Stimulated activated CD4-positive, alpha-beta T cell treated with anti-CD3 and anti-CD28 coated beads, Interleukin-1b, Interleukin-23, amount 100 ng/mL, for 48 hours (primary cell): ENCODE results near the gene SCGB3A2.

Experiments
- DNase-seq: peaks from one replicate; pipeline ENCODE4 v3.0.0-alpha.2; 2020

The SCGB3A2 gene

DNA sequence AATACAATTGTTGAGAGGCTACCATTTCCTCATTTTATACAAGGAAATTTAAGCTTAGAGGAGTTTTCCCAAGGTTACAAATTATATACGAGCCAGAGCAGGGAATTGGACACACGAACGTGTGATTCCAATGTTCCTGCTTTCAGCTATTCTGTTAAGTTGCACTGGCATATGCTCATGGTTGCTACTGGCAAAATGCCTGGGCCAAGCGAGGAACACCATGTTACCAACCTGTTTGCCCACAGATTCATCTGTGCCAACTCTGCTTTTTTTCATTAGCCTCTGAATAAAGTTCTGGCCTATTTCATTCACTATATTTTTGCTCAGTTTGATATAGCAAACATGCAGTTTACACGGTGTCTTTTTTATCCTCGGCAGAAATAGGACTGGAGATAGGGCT is 32.9 kb downstream of the SCGB3A2 start:
- DNase-seq, result no peak

DNA sequence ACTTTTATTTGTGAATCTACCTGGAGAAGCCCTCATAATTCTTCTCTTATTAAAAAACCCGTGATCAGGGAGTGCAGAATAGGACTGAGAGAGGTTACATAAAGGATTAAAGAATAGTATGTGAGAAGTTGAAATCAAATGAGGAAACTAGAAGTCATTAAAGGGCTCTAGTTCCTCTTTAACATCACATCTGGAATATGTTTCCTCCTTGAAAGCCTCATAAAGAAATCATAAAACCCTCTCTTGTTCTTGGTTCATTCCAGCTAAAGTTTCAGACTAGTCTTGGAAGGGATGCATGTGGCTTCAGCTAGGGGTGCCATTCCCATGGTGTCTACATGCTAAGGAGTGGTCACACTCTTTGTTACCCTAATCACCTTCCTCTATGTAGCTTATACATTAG is 33.5 kb downstream of the SCGB3A2 start:
- DNase-seq, result no peak

DNA sequence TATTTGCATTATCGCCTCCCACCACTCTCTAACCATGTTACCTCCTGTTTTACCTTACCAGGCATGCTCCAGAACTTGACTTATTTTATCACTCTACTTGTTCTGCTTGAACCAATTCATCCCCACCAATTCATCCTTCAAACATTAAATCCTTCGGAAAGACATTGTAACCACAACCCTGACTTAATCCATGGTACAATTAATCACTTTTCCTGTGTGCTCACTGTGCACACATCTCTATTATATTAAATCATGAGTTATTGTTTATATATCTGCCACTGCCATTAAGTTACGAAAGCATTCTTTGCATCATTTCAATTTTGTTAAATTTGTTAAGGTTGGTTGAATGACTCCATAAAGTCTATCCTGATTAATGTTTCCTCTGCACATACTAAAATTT is 35.3 kb downstream of the SCGB3A2 start:
- no peak for DNase-seq

DNA sequence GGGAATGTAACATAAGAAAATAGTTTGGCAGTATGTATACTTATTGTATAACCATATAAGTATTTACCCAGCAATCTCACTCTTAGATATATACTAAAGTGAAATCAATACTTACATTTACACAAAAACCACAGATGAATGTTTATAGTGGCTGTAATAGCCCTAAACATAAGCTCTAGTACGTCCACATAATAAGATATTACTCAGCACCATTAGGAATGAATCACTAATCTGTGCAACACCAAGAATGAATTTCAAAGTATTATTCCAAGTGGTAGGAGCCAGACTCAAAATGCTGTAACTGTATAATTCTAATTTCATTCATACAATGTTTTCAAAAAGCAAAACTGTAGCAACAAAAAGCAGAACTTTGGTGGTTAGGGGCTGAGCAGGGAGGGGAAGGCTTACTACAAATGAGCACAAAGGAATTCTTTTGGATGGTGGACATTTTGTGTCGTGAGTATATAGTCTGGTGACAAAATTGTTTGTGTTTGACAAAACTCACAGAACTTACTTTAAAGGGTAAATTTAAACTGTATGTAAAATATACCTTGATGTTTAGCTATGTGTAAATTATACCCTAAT is 39.7 kb downstream of the SCGB3A2 start:
- no peak for DNase-seq

DNA sequence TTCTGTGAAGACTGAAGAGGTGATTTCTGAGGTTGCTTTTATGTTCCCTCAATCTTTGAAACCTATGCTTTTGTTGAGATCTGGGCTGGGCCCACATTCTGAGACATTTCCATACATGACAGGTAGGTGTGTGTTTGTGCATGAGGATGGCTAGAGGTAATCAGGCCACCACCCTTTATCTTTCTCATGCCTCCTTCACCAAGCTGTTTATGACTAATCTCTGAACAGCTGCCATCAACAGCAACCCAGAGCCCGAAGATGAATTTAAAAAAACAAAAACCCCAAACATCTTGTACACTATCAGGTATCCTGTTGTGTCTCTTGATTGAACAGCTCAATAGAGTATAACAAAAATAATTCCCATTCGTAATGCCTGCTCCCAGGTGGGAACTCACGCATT is 40.4 kb downstream of the SCGB3A2 start:
- DNase-seq, result no peak

DNA sequence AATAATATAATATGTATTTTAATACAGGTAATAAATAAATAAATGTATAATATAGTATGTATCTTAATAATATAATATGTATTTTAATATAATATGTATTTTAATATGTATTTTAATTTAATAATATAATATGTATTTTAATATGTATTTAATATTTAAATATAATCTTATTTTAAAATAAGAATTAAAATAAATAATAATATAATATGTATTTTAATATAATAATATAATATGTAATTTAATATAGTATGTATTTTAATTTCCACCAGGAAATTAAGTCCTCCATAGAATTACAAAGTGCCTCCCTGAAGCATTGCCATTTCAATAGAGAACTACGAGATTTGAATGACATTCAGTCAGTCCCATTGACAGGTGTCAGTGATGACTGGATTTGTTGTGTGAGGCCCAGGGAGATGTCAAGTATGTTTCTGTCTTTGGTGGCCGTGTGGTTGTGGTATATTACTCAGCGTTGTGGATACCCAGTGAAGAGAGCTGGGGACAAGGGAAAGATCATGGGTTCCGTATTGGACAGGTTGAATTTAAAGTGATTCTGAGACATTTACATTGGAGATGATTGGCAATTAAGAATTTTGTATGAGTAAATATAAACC is 42.0 kb downstream of the SCGB3A2 start:
- DNase-seq, result no peak

DNA sequence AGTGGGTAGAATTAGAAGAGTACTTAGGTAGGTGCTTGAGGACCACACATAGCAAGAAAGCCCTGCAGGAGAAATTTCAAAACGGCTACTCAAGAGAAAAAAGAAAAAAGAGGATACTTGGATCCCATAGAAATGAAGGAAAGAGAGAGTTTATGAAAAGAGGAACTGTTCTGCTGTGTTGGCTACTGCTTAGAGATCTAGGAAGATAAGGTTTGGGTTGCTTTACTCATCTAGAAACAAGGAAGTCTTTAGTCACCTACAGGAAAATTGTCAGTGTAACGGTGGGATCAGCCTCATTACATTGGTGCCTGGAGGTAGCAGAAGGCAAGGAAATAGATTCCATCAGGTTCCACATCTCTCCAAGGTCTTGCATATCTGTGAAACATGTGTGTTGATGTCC is 42.6 kb downstream of the SCGB3A2 start:
- DNase-seq, result no peak

DNA sequence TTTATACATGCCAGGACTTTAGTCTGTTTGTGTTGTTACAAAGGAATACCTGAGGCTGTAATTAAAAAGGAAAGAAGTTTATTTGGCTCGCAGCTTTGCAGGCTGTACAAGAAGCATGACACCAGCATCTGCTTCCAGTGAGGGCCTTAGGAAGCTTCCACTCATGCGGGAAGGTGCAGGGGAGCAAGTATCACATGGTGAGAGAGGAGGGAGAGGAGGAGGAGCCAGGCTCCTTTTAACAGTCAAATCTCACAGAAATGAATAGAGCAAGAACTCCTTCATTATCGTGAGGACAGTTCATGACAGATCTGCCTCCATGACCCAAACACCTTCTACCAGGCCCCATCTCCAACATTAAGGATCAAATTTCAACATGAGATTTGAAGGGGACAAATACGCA is 46.5 kb downstream of the SCGB3A2 start:
- DNase-seq, result no peak

DNA sequence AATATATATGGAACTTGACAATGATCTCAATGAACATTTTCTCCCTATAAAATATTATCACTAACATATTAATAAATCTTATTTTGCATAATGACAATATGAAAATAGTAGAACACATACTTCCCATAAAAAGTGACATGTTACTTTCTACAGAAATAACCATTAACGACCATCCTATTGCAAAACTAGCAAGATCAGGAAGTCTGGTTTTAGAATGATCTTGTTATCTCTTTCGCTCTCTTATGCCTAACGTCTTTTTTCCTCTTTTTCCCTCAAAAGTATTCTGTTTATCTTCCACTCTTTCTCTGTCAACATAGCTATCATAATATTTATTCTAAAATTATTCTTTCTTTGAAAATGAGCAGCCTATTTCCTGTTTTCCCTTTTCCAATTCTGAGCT is 49.4 kb downstream of the SCGB3A2 start:
- DNase-seq, result no peak

DNA sequence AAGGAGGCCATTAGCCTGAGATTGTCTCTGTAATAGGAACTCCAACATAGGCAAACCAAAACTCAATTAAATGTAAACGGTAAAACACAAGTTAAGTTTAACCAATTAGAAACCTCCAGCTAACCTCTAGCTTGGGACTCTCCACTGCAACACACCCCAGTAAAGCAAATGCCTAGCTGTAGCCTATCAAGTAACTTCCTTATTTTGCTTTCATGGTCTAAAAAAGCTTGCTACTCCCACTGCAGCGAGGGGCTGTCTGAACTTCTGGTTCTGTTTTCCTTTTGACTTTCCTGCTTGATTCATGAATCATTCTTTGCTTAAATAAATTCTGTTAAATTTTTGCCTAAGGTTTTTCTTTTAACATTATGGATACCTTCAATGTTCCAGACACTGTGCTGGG is 52.3 kb downstream of the SCGB3A2 start:
- no peak for DNase-seq
